K562 (cell line): ENCODE measurements around the gene HOXB5. TPM values are rescaled to one million over a fixed set of nuclear protein-coding genes. Genes with fewer than 3 reads are reported as not detected.

ENCODE experiments used
- ARID2 ChIP-seq: fragments of 450-650 bp; IDR thresholded peaks from 2 replicates; pipeline ENCODE4 v1.6.1; 2017; ENCODE audit warnings: antibody characterized with exemption, mild to moderate bottlenecking
- BCL6 ChIP-seq: fragments of 250-450 bp; sonication (Bioruptor Pico); IDR thresholded peaks from 2 replicates; pipeline ENCODE4 v1.4.0; 2020
- FOXP4 ChIP-seq: sonication (generic); formaldehyde crosslinking; IDR thresholded peaks from 2 replicates; pipeline ENCODE4 v1.8.0; 2022; ENCODE audit warnings: mild to moderate bottlenecking, missing genetic modification reagents, borderline replicate concordance
- HMG20B ChIP-seq: fragments of 250-450 bp; sonication (Bioruptor Pico); IDR thresholded peaks from 2 replicates; pipeline ENCODE4 v1.5.0; 2021; ENCODE audit warnings: mild to moderate bottlenecking
- HNRNPL ChIP-seq: fragments of 200-400 bp; formaldehyde crosslinking; IDR thresholded peaks from 2 replicates; pipeline ENCODE4 v1.6.1; 2017; ENCODE audit warnings: low read depth, mild to moderate bottlenecking, low read length
- POLR2AphosphoS5 ChIP-seq: IDR thresholded peaks from 2 replicates; pipeline ENCODE4 v1.6.1; 2011; ENCODE audit warnings: mild to moderate bottlenecking, low read depth, low read length, moderate library complexity; ENCODE audit not compliant: control insufficient read depth, insufficient read depth
- POU5F1 ChIP-seq: fragments of 150-350 bp; IDR thresholded peaks from 2 replicates; pipeline ENCODE4 v1.6.1; 2014; ENCODE audit warnings: borderline replicate concordance, low read length, low read depth, mild to moderate bottlenecking; ENCODE audit not compliant: partially characterized antibody
- TBL1XR1 ChIP-seq, 2 experiments: IDR thresholded peaks; 2 replicates each; pipeline ENCODE4 v1.6.1; 2012; ENCODE audit warnings: improper control_type of control experiment in 2 of 2, low read length in 2 of 2, mild to moderate bottlenecking in 1 of 2
- TCF3 ChIP-seq: sonication (generic); formaldehyde crosslinking; IDR thresholded peaks from 2 replicates; pipeline ENCODE4 v1.4.0; 2020; ENCODE audit warnings: mild to moderate bottlenecking, missing genetic modification reagents
- ZBTB9 ChIP-seq: fragments of 450-650 bp; formaldehyde crosslinking; IDR thresholded peaks from 2 replicates; pipeline ENCODE4 v1.4.0; 2020; ENCODE audit warnings: mild to moderate bottlenecking, moderate library complexity
- ZFP30 ChIP-seq: fragments of 250-450 bp; sonication (Bioruptor Pico); IDR thresholded peaks from 2 replicates; pipeline ENCODE4 v1.8.0; 2022; ENCODE audit warnings: moderate library complexity, mild to moderate bottlenecking, inconsistent platforms, borderline replicate concordance
- ZNF134 ChIP-seq: fragments of 250-450 bp; sonication (Bioruptor Pico); conservative IDR thresholded peaks from 2 replicates; pipeline ENCODE4 v1.4.0; 2020
- ZNF507 ChIP-seq: conservative IDR thresholded peaks from 2 replicates; pipeline ENCODE4 v1.6.1; 2017; ENCODE audit warnings: missing genetic modification characterization, missing compliant biosample characterization
- ZNF561 ChIP-seq: fragments of 450-650 bp; formaldehyde crosslinking; conservative IDR thresholded peaks from 2 replicates; pipeline ENCODE4 v1.4.0; 2020; ENCODE audit warnings: mild to moderate bottlenecking, moderate library complexity
- ZNF583 ChIP-seq: fragments of 250-450 bp; sonication (Bioruptor Pico); IDR thresholded peaks from 2 replicates; pipeline ENCODE4 v1.4.0; 2020
- polyA plus RNA-seq, 8 experiments: library from polyadenylated mRNA; depleted of rRNA in 4 of 8; stranded (reverse) in 5 of 8; unstranded in 3 of 8; fragments of >200 nt; fragmentation: Nextera tagmentation in 2 of 8; fragmentation: Illumina TruSeq in 1 of 8; extraction: Ambion mirVana in 2 of 8; extraction: Trizol in 1 of 8; gene quantifications; 2 replicates each; pipeline versions ENCODE4 v1.2.1 to v1.2.3, GENCODE V29; 2011 to 2014; ENCODE audit warnings: inconsistent platforms in 1 of 8, missing spikeins in 1 of 8
- total RNA-seq, 7 experiments: library from RNA; depleted of rRNA in 6 of 7; stranded (reverse); fragments of >200 nt in 6 of 7; fragmentation: Illumina TruSeq in 2 of 7; extraction: Trizol in 2 of 7; gene quantifications; 2 replicates each; pipeline versions ENCODE4 v1.2.1 to v1.2.3, GENCODE V29; 2011 to 2021; ENCODE audit warnings: low replicate concordance in 1 of 7
- TF ChIP-seq, protein P1 (sequence below): fragments of 450-650 bp; formaldehyde crosslinking; IDR thresholded peaks from 2 replicates; pipeline ENCODE4 v1.4.0; 2022; ENCODE audit warnings: missing genetic modification characterization
- TF ChIP-seq, protein P2 (sequence below): IDR thresholded peaks from 2 replicates; pipeline ENCODE4 v1.6.1; 2016; ENCODE audit warnings: missing genetic modification characterization, missing compliant biosample characterization
- TF ChIP-seq, protein P3 (sequence below): conservative IDR thresholded peaks from 2 replicates; pipeline ENCODE4 v1.6.1; 2011; ENCODE audit warnings: low read depth, mild to moderate bottlenecking, low read length; ENCODE audit not compliant: control insufficient read depth

The HOXB5 gene
- total and polyA plus RNA-seq, 9 of the 15 experiments (the other 6 are each of a cell fraction or from before 2014, with no cell fraction given) = 0.24 to 2.7 (median 0.65) TPM

DNA sequence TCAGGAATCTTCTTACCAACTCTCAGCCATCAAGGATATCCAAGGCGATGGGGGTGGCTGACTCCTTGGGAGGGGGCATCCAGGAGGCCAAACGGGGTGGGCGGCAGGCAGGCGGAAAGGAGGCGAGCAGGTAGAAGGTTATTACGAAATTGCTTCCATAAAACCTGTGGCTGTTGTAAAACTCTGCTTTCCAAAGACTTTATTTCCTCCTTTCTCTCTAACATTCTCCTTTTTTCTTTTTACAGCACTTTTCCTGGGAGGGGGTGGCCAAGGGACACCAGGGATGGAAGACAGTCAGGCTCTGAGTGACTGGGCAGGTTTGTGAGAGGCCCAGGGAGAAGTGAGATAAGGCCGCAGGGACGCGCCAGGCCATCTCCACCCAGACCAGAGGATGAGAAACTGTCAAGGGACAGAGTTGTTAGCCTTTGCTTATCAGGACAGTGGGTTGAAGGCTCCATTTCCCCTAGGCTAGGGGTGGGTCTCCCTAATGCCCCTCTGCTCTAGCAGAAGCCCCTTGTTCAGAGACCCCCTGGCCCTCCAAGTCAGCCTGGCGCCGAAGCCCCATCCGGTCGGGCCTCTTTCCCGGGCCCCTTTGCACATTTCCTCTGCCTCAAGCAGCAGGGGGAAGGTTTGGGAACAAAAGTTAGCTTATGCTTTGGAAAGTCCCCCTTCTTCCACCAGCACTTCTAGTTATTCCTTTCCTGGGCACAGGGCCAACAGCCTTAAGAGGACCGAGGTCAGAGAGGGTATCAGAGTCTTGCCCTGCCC is 37.5 kb upstream of the HOXB5 start (continued):
- peak; percentile 72; the same call in 1 of the 2 replicates for TF ChIP-seq POLR2AphosphoS5
- no peak for TF ChIP-seq ARID2
- TF ChIP-seq ZNF561 (CRISPR knock-in tag) = no peak
- no peak for TF ChIP-seq ZFP30
- no peak for TF ChIP-seq ZBTB9 (CRISPR knock-in tag)
- no peak for TF ChIP-seq POU5F1
- TF ChIP-seq HMG20B (CRISPR knock-in tag) = no peak
- no peak for TF ChIP-seq BCL6
- no peak for TF ChIP-seq HNRNPL
- TF ChIP-seq TCF3 = peak; percentile 74
- no peak for TF ChIP-seq ZNF583 (CRISPR knock-in tag)
- peak; percentile 63 to 65; a peak in 2 of 4 replicates for TF ChIP-seq TBL1XR1 (IDR thresholded peaks at IDR 0.05; ENCODE audit: low read length in 2 of 2)
- TF ChIP-seq FOXP4 (CRISPR knock-in tag) = no peak
- TF ChIP-seq, protein P1, sequence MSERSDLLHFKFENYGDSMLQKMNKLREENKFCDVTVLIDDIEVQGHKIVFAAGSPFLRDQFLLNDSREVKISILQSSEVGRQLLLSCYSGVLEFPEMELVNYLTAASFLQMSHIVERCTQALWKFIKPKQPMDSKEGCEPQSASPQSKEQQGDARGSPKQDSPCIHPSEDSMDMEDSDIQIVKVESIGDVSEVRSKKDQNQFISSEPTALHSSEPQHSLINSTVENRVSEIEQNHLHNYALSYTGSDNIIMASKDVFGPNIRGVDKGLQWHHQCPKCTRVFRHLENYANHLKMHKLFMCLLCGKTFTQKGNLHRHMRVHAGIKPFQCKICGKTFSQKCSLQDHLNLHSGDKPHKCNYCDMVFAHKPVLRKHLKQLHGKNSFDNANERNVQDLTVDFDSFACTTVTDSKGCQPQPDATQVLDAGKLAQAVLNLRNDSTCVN = no peak
- TF ChIP-seq, protein P2, sequence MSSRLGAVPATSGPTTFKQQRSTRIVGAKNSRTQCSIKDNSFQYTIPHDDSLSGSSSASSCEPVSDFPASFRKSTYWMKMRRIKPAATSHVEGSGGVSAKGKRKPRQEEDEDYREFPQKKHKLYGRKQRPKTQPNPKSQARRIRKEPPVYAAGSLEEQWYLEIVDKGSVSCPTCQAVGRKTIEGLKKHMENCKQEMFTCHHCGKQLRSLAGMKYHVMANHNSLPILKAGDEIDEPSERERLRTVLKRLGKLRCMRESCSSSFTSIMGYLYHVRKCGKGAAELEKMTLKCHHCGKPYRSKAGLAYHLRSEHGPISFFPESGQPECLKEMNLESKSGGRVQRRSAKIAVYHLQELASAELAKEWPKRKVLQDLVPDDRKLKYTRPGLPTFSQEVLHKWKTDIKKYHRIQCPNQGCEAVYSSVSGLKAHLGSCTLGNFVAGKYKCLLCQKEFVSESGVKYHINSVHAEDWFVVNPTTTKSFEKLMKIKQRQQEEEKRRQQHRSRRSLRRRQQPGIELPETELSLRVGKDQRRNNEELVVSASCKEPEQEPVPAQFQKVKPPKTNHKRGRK (tag) = no peak
- TF ChIP-seq, protein P3, sequence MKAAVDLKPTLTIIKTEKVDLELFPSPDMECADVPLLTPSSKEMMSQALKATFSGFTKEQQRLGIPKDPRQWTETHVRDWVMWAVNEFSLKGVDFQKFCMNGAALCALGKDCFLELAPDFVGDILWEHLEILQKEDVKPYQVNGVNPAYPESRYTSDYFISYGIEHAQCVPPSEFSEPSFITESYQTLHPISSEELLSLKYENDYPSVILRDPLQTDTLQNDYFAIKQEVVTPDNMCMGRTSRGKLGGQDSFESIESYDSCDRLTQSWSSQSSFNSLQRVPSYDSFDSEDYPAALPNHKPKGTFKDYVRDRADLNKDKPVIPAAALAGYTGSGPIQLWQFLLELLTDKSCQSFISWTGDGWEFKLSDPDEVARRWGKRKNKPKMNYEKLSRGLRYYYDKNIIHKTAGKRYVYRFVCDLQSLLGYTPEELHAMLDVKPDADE = no peak
- no peak for TF ChIP-seq ZNF134 (CRISPR knock-in tag)
- no peak for TF ChIP-seq ZNF507 (tag)
